Ectodermal cell (in vitro differentiated cells): ENCODE data around the gene TRIM47.

Experiments
- H3K27ac ChIP-seq: 2 replicates; pipeline ENCODE4 v1.7.0; 2013; ENCODE audit warnings: mild to moderate bottlenecking, low read depth, low read length; ENCODE audit not compliant: insufficient read depth, poor library complexity, severe bottlenecking
- H3K27me3 ChIP-seq: 2 replicates; pipeline ENCODE4 v1.7.0; 2013; ENCODE audit warnings: mild to moderate bottlenecking, low read length; ENCODE audit not compliant: insufficient read depth, control insufficient read depth, poor library complexity, severe bottlenecking
- H3K36me3 ChIP-seq: one replicate; pipeline ENCODE4 v1.7.0; 2013; ENCODE audit warnings: low read length; ENCODE audit not compliant: control insufficient read depth, insufficient read depth
- H3K4me1 ChIP-seq: one replicate; pipeline ENCODE4 v1.7.0; 2013; ENCODE audit warnings: low read length; ENCODE audit not compliant: control insufficient read depth, insufficient read depth
- H3K4me3 ChIP-seq: 2 replicates; pipeline ENCODE4 v1.7.0; 2013; ENCODE audit warnings: low read depth, low read length, control low read depth; ENCODE audit not compliant: insufficient read depth
- H3K9me3 ChIP-seq: 2 replicates; pipeline ENCODE4 v1.7.0; 2013; ENCODE audit warnings: mild to moderate bottlenecking, low read length, moderate library complexity; ENCODE audit not compliant: control insufficient read depth
- WGBS, 2 experiments: methylation state at CpG; one replicate each; pipeline ENCODE4 v1.1.7; 2013; ENCODE audit warnings: missing lambda C conversion rate in 2 of 2; 5-methylcytosine and 5-hydroxymethylcytosine counted together

The TRIM47 gene

GRCh38 chr17:75845933-75846691 is 32.3 kb downstream of the TRIM47 start:
- Histone ChIP-seq H3K4me3 (no peak overlapping the region), H3K36me3 (peaks cover 18% of the 10 kb centered on the region), H3K9me3 (no peaks in the 10 kb centered on the region), H3K27me3 (no peaks in the 10 kb centered on the region), H3K4me1 (peaks cover 4% of the 10 kb centered on the region), H3K27ac (no peak overlapping the region)
- 90 to 95% methylated on average over 22 of the region's 22 CpGs for WGBS, 2 experiments

GRCh38 chr17:75845058-75845711 is 33.2 kb downstream of the TRIM47 start:
- no peaks in the 10 kb centered on the region for H3K27me3 ChIP-seq
- H3K4me1 ChIP-seq, result peaks cover 4% of the 10 kb centered on the region
- WGBS, 2 experiments, result 55 to 56% methylated on average over 21 of the region's 21 CpGs
- no peak overlapping the region for H3K4me3 ChIP-seq
- H3K27ac ChIP-seq, result no peak overlapping the region
- no peaks in the 10 kb centered on the region for H3K9me3 ChIP-seq
- H3K36me3 ChIP-seq, result peaks cover 9% of the 10 kb centered on the region

- 78 to 81% methylated on average over 14 of the region's 14 CpGs for WGBS, 2 experiments
- Histone ChIP-seq H3K4me3 (no peak overlapping the region), H3K27ac (no peak overlapping the region)
Observed at GRCh38 chr17:75844530-75845057, 33.8 kb downstream of the TRIM47 start.

GRCh38 chr17:75843577-75844529 is 34.5 kb downstream of the TRIM47 start, which contains the start of gene UNC13D:
Gene UNC13D, minus strand, starts transcription at chr17:75844404. Its CDS starts 67 bp downstream, at chr17:75844337.
- Histone ChIP-seq H3K4me3 (no peak within 1 kb of the TSS), H3K4me1 (peaks cover 4% of the 10 kb centered on the region), H3K36me3 (peaks cover 9% of the 10 kb centered on the region)

More at GRCh38 chr17:75844530-75845057, 33.8 kb downstream of the TRIM47 start:
- H3K4me1 ChIP-seq, result peaks cover 4% of the 10 kb centered on the region
- no peaks in the 10 kb centered on the region for H3K9me3 ChIP-seq
- peaks cover 9% of the 10 kb centered on the region for H3K36me3 ChIP-seq
- H3K27me3 ChIP-seq, result no peaks in the 10 kb centered on the region

GRCh38 chr17:75842963-75843576 is 35.3 kb downstream of the TRIM47 start:
- 90 to 91% methylated on average over 22 of the region's 22 CpGs for WGBS, 2 experiments
- no peaks in the 10 kb centered on the region for H3K9me3 ChIP-seq
- H3K4me1 ChIP-seq, result peaks cover 4% of the 10 kb centered on the region

More at GRCh38 chr17:75843577-75844529, 34.5 kb downstream of the TRIM47 start, which contains the start of gene UNC13D:
- 91 to 93% methylated on average over 35 of the region's 35 CpGs for WGBS, 2 experiments
- H3K27me3 ChIP-seq, result no peaks in the 10 kb centered on the region
- no peaks in the 10 kb centered on the region for H3K9me3 ChIP-seq
- H3K27ac ChIP-seq, result no peak within 1 kb of the TSS

GRCh38 chr17:75842411-75842810 is 36.0 kb downstream of the TRIM47 start:
- WGBS, 2 experiments, result 92 to 94% methylated on average over 18 of the region's 18 CpGs
- Histone ChIP-seq H3K27ac (no peak overlapping the region), H3K9me3 (no peaks in the 10 kb centered on the region), H3K4me1 (peaks cover 4% of the 10 kb centered on the region), H3K36me3 (peaks cover 9% of the 10 kb centered on the region), H3K4me3 (no peak overlapping the region), H3K27me3 (no peaks in the 10 kb centered on the region)

More at GRCh38 chr17:75842963-75843576, 35.3 kb downstream of the TRIM47 start:
- H3K27ac ChIP-seq, result no peak overlapping the region
- H3K4me3 ChIP-seq, result no peak overlapping the region
- H3K36me3 ChIP-seq, result peaks cover 9% of the 10 kb centered on the region
- H3K27me3 ChIP-seq, result no peaks in the 10 kb centered on the region

GRCh38 chr17:75840799-75841164 is 37.6 kb downstream of the TRIM47 start:
- no peaks in the 10 kb centered on the region for H3K27me3 ChIP-seq
- no peaks in the 10 kb centered on the region for H3K36me3 ChIP-seq
- peaks cover 4% of the 10 kb centered on the region for H3K4me1 ChIP-seq
- no peaks in the 10 kb centered on the region for H3K9me3 ChIP-seq
- no peak overlapping the region for H3K27ac ChIP-seq
- WGBS, 2 experiments, result 80 to 82% methylated on average over 7 of the region's 7 CpGs
- H3K4me3 ChIP-seq, result no peak overlapping the region

- WGBS, 2 experiments, result 94 to 95% methylated on average over 36 of the region's 36 CpGs
- H3K27ac ChIP-seq, result no peak overlapping the region
Observed at GRCh38 chr17:75839942-75840798, 38.2 kb downstream of the TRIM47 start.

GRCh38 chr17:75838410-75838809 is 40.0 kb downstream of the TRIM47 start:
- Histone ChIP-seq H3K4me1 (no peaks in the 10 kb centered on the region), H3K27ac (no peak overlapping the region), H3K4me3 (no peak overlapping the region), H3K9me3 (no peaks in the 10 kb centered on the region), H3K36me3 (no peaks in the 10 kb centered on the region), H3K27me3 (no peaks in the 10 kb centered on the region)
- 93 to 95% methylated on average over 15 of the region's 15 CpGs for WGBS, 2 experiments

More at GRCh38 chr17:75839942-75840798, 38.2 kb downstream of the TRIM47 start:
- Histone ChIP-seq H3K9me3 (no peaks in the 10 kb centered on the region), H3K36me3 (no peaks in the 10 kb centered on the region), H3K27me3 (no peaks in the 10 kb centered on the region), H3K4me3 (no peak overlapping the region), H3K4me1 (peaks cover 4% of the 10 kb centered on the region)
